GM13976 (cell line): Measurements from ENCODE around the gene FKBP6.

Source experiments
- DNase-seq: peaks from one replicate; pipeline ENCODE4 v3.0.0; 2012; ENCODE audit warnings: low spot score
- in situ Hi-C: fragments of 300-500 bp; cut with MboI; formaldehyde crosslinking; loops from one replicate; pipeline ENCODE4 v1.12.0; 2022; ENCODE audit warnings: low sequenced_read_pairs, mixed read lengths, inconsistent platforms; ENCODE audit not compliant: unreplicated experiment
- TF ChIP-seq, protein P1 (sequence below): IDR thresholded peaks from 2 replicates; pipeline ENCODE4 v1.5.1; 2012; ENCODE audit warnings: borderline replicate concordance, mild to moderate bottlenecking; ENCODE audit not compliant: insufficient read depth; ENCODE audit errors: extremely low read depth, missing control alignments, control extremely low read depth

Gene FKBP6

DNA sequence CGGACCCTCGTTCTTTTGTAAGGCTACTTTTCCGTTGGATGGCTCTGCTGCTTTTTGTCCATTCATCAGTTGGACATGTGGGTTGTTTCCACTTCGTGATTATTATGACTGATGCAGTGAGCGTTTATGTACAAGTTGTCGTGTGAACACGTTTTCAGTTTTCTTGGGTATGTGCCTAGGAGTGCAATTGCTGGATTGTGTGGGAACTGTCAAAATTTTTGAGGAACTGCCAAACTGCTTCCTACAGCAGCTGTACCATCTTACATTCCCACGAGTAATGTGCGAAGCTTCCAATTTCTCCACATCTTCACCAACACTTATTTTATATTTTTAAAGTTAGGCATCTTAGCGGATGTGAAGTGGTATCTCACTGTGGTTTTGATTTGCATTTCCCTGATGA lies 10.4 kb downstream of the FKBP6 start:
- in situ Hi-C loops = no loop called here

DNA sequence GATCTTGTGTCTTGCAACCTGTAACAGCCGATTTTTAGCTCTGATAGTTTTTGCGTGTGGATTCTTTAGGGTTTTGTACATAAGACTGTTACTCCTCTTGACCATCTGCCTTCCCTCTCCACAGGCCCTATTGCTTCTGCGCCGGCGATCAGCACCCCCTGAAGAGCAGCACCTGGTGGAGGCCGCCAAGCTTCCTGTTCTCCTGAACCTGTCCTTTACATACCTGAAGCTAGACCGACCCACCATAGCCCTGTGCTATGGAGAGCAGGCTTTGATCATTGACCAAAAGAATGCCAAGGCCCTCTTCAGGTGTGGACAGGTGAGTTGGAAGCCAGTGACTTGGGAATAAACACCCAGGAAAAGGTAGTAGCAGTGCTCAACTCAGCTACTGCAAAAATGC lies 12.6 kb downstream of the FKBP6 start:
- in situ Hi-C loops = no loop called here

More for the DNA sequence above, 10.4 kb downstream of the FKBP6 start:
- TF ChIP-seq, protein P1, sequence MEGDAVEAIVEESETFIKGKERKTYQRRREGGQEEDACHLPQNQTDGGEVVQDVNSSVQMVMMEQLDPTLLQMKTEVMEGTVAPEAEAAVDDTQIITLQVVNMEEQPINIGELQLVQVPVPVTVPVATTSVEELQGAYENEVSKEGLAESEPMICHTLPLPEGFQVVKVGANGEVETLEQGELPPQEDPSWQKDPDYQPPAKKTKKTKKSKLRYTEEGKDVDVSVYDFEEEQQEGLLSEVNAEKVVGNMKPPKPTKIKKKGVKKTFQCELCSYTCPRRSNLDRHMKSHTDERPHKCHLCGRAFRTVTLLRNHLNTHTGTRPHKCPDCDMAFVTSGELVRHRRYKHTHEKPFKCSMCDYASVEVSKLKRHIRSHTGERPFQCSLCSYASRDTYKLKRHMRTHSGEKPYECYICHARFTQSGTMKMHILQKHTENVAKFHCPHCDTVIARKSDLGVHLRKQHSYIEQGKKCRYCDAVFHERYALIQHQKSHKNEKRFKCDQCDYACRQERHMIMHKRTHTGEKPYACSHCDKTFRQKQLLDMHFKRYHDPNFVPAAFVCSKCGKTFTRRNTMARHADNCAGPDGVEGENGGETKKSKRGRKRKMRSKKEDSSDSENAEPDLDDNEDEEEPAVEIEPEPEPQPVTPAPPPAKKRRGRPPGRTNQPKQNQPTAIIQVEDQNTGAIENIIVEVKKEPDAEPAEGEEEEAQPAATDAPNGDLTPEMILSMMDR = no peak
- no peak for DNase-seq

DNA sequence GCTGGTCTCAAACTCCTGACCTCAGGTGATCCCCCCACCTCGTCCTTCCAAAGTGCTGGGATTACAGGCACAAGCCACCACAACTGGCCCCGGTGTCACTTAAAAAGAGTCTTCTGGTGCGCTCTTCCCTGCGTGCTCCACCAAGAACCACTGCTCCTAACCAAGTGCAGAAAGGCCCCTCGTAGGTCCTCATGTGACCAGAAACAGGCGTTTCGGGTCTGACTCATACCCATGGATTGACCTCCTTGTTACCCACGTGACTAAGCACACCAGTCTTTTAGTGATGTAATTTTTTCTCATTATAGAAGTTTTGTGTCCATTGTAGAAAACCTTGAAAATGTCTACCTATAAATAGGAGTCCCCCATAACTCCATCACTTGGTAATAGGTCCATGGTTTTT lies 13.9 kb downstream of the FKBP6 start:
- DNase-seq = no peak
- in situ Hi-C loops = no loop called here
- TF ChIP-seq, protein P1 = no peak

More for the DNA sequence above, 12.6 kb downstream of the FKBP6 start:
- DNase-seq = no peak
- TF ChIP-seq, protein P1 = no peak

DNA sequence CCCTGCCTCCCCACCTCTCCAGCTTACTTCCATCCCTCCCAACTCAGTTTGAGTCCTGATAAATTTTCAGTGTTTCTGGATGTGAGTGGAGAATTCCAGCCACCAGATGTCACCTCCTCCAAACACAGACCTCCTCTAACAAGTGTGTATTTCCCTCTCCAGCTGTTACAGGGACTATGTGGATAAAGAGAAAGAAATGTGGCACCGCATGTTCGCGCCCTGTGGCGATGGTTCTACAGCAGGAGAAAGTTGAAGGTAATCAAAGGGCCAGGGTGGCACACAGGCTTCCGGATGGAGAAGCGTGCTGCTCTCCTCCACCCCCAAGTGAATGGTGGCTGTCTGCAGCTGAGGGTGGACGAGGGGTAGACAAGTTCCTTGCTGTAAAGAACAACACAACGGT lies 14.7 kb downstream of the FKBP6 start:
- in situ Hi-C loops = no loop called here
- TF ChIP-seq, protein P1 = no peak
- DNase-seq = no peak

DNA sequence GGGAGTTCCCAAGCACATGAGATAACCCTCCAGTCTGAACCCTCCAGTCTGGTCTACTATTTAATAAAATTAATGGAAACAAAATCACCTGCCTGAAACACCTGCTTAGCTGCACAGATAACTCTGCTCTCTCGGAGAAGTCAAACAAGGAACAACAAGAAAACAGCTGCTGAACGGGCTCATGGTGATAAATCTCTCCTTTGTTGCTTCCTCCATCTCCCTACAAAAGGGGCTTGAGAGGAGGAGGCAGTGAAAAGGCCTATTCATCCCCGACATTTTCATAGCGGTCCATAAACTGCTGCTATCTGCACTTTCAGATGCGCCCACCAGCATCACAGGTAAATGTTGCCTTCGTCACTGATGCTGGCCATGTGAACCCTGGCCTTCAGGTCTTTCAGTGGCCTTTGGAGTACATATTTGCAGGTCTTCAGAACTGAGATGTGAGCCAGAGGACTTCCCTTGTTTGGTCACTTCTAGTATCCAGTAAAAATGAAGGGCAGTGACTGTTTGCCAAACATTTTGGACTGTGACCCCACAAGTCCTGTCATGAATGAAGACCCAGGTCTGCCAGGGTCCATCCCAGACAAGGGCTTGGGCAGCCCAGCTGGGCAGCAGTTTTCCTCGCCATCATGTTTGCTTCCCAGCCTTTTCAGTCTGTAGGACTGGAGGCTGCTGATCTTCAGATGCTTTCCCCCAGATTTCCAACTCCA lies 15.9 kb downstream of the FKBP6 start:
- no peak for DNase-seq
- TF ChIP-seq, protein P1 = no peak
- in situ Hi-C loops = no loop called here

DNA sequence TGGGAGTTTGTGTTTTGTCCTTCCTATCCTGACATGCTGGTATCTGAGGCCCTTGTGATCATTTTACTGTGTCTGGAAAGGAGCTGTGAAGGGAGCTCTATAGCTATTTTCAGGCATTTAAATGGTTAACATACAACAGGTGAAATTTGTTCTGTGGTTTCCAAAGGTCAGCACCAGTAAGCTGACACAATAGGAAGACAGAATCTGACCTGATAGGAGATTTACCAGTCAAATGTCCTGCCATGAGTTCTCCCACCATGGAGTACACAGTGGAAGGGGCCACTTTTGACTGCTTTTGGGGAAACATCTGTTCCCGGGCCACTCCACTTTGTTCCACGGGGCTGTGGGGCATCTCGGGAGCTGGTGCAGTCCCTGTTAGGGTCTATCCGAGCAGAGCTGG lies 17.6 kb downstream of the FKBP6 start:
- TF ChIP-seq, protein P1 = no peak

More for the DNA sequence above, 17.6 kb downstream of the FKBP6 start:
- no peak for DNase-seq
- in situ Hi-C loops = no loop called here
